HepG2 (cell line): ENCODE results near the gene DPAGT1. TPM values are rescaled to one million over a fixed set of nuclear protein-coding genes. Genes with fewer than 3 reads are reported as not detected.
"Not testable (repeated sequence)": the region's sequence is repeated elsewhere in the genome, so short reads cannot be mapped to it uniquely, and the experiment has no call there.

Experiments used
- ATAC-seq: fragments of 200-7000 bp; cut with Tn5 transposase; 3 replicates; pipeline ENCODE4 v1.9.1; 2020; ENCODE audit warnings: mild to moderate bottlenecking, moderate library complexity
- BruUV-seq: library from RNA; stranded (reverse); fragments of 400-500 nt; replicated peaks from 2 replicates; lab custom pipeline; 2021; lab: Mats Ljungman, UMichigan
- CTCF ChIA-PET: fragments of 300-600 bp; formaldehyde crosslinking; extraction: SDS; loops from one replicate; lab custom pipeline; 2021; ENCODE audit warnings: low total read pairs, inconsistent platforms, low intra/inter-chr PET ratio; lab: Yijun Ruan, JAX
- POLR2A ChIA-PET: fragments of 350-600 bp; sonication (Branson Sonifier 250); formaldehyde crosslinking; loops from one replicate; lab custom pipeline; 2020; ENCODE audit warnings: antibody characterized with exemption, inconsistent platforms; lab: Yijun Ruan, JAX
- DNase-seq: peaks from one replicate; pipeline ENCODE4 v3.0.0-alpha.2; 2015; ENCODE audit warnings: low spot score
- FAIRE-seq: peaks from 3 replicates; lab custom pipeline; 2011; peaks lifted over from hg19 to GRCh38; lab: Jason Lieb, UNC
- H2AFZ ChIP-seq: one replicate; pipeline ENCODE4 v1.6.1; 2011; ENCODE audit warnings: low read length, inconsistent platforms
- H3K27ac ChIP-seq: fragments of 300-600 bp; 3 replicates; pipeline ENCODE4 v1.8.0; 2011; ENCODE audit warnings: mixed run types, mild to moderate bottlenecking, mixed read lengths, low read length, inconsistent platforms; ENCODE audit not compliant: insufficient read depth; ENCODE audit errors: extremely low read length
- H3K27me3 ChIP-seq, 2 experiments: fragments of 200-600 bp in 1 of 2; 2 replicates in 1 of 2; 3 replicates in 1 of 2; pipeline versions ENCODE4 v1.6.0 to v1.8.0; 2011; ENCODE audit warnings: low read length in 2 of 2, mild to moderate bottlenecking in 2 of 2, moderate library complexity in 2 of 2, inconsistent platforms in 1 of 2; ENCODE audit not compliant: insufficient read depth in 2 of 2, control insufficient read depth in 1 of 2
- H3K36me3 ChIP-seq, 2 experiments: fragments of 200-600 bp in 1 of 2; replicated peaks in 1 of 2; 2 replicates in 1 of 2; 3 replicates in 1 of 2; pipeline versions ENCODE4 v1.5.1 to v1.8.0; 2011; ENCODE audit warnings: low read length in 2 of 2, inconsistent platforms in 1 of 2; ENCODE audit not compliant: insufficient read depth in 2 of 2, control insufficient read depth in 1 of 2
- H3K4me1 ChIP-seq: 2 replicates; pipeline ENCODE4 v1.5.1; 2012; ENCODE audit warnings: low read length, inconsistent platforms; ENCODE audit not compliant: insufficient read depth
- H3K4me2 ChIP-seq: 2 replicates; pipeline ENCODE4 v1.6.0; 2011; ENCODE audit warnings: low read depth, low read length, inconsistent platforms
- H3K4me3 ChIP-seq, 3 experiments: fragments of 200-600 bp in 1 of 3; sonication (generic), shearing (Covaris generic) in 1 of 3; replicated peaks in 1 of 3; 2 replicates each; pipeline ENCODE4 v1.5.1; 2011 to 2016; ENCODE audit warnings: low read length in 3 of 3, inconsistent platforms in 2 of 3, low read depth in 2 of 3, mild to moderate bottlenecking in 2 of 3, control low read depth in 1 of 3, mixed read lengths in 1 of 3; ENCODE audit not compliant: insufficient read depth in 1 of 3
- H3K79me2 ChIP-seq: one replicate; pipeline ENCODE4 v1.6.1; 2011; ENCODE audit warnings: low read length, inconsistent platforms; ENCODE audit not compliant: insufficient read depth
- H3K9ac ChIP-seq: 2 replicates; pipeline ENCODE4 v1.6.0; 2011; ENCODE audit warnings: mild to moderate bottlenecking, low read depth, low read length, inconsistent platforms; ENCODE audit not compliant: insufficient read depth
- H3K9me3 ChIP-seq: 2 replicates; pipeline ENCODE4 v1.5.1; 2012; ENCODE audit warnings: mild to moderate bottlenecking, low read length
- H4K20me1 ChIP-seq: 2 replicates; pipeline ENCODE4 v1.6.0; 2011; ENCODE audit warnings: inconsistent platforms, mild to moderate bottlenecking, low read length, moderate library complexity; ENCODE audit not compliant: insufficient read depth
- CTCF ChIP-seq: sonication (generic); formaldehyde crosslinking; IDR thresholded peaks from 2 replicates; pipeline ENCODE4 v1.5.0; 2020; ENCODE audit warnings: mild to moderate bottlenecking, missing genetic modification reagents, moderate library complexity
- DRAP1 ChIP-seq: IDR thresholded peaks from 2 replicates; pipeline ENCODE4 v1.6.1; 2016; ENCODE audit warnings: missing genetic modification reagents, missing compliant biosample characterization
- SMC3 ChIP-seq: IDR thresholded peaks from 2 replicates; pipeline ENCODE4 v1.6.1; 2011; ENCODE audit warnings: low read length, improper control_type of control experiment
- STAG1 ChIP-seq: sonication (generic); formaldehyde crosslinking; IDR thresholded peaks from 2 replicates; pipeline ENCODE4 v1.4.0; 2020; ENCODE audit warnings: missing genetic modification reagents
- ZNF644 ChIP-seq: IDR thresholded peaks from 2 replicates; pipeline ENCODE4 v1.6.1; 2016; ENCODE audit warnings: low read depth
- whole genome bisulfite sequencing: methylation state at CpG from one replicate; pipeline ENCODE4 v1.1.6; 2017; ENCODE audit warnings: low lambda C conversion rate; 5-methylcytosine and 5-hydroxymethylcytosine counted together
- in situ Hi-C: cut with HindIII; loops from 2 replicates; pipeline ENCODE4 v1.10.0; 2017; ENCODE audit warnings: low pct_unique_long_range_greater_than_20kb; ENCODE audit not compliant: extremely low pct_ligation_motif_present
- intact Hi-C: fragments of 100-400 bp; cut with micrococcal nuclease; formaldehyde crosslinking; loops from one replicate; pipeline ENCODE4 v1.10.0; 2022; ENCODE audit not compliant: unreplicated experiment
- polyA plus RNA-seq, 8 experiments: library from polyadenylated mRNA; depleted of rRNA in 3 of 8; stranded (reverse) in 7 of 8; unstranded in 1 of 8; fragments of >200 nt; fragmentation: Illumina TruSeq in 4 of 8; extraction: Trizol in 4 of 8; gene quantifications; 2 replicates each; pipeline versions ENCODE4 v1.2.1 to v1.2.3, GENCODE V29; 2011 to 2016; ENCODE audit warnings: low read depth in 4 of 8, missing spikeins in 1 of 8, mixed read lengths in 1 of 8; ENCODE audit not compliant: insufficient read depth in 1 of 8
- total RNA-seq, 5 experiments: library from RNA; depleted of rRNA; stranded (reverse); fragments of >200 nt; fragmentation: Illumina TruSeq; extraction: Trizol; gene quantifications; 2 replicates each; pipeline ENCODE4 v1.2.3, GENCODE V29; 2016; ENCODE audit warnings: low read depth in 1 of 5

Gene DPAGT1
- total and polyA plus RNA-seq, 2 of the 13 experiments (the other 11 are each of a cell fraction or from before 2014, with no cell fraction given), result 37.6 to 70.7 TPM

- TF ChIP-seq DRAP1 (CRISPR knock-in tag), result peak; percentile 70
Measured at GRCh38 chr11:119106564-119107537, 5.2 kb upstream of the DPAGT1 start, which contains the start of gene C2CD2L (continued).

- in situ Hi-C loops (no loop called here), intact Hi-C loops (loop anchor here (2.0 kb wide), 1 partner anchor 53 kb away; no protein-coding TSS in a partner anchor)
- TF ChIP-seq CTCF (CRISPR knock-in tag) (peak; percentile 45), ZNF644 (no peak), SMC3 (peak; percentile 30; the same call in 1 of the 2 replicates), STAG1 (CRISPR knock-in tag) (peak; percentile 48)
- Histone ChIP-seq H2AFZ (no peak overlapping the region), H4K20me1 (no peaks in the 10 kb centered on the region), H3K27me3 (no peaks in the 10 kb centered on the region; a peak in 1 of 5 replicates), H3K27ac (no peak overlapping the region), H3K9me3 (no peaks in the 10 kb centered on the region), H3K4me2 (no peak overlapping the region), H3K4me3 (no peak overlapping the region), H3K4me1 (peaks cover 42% of the 10 kb centered on the region), H3K36me3 (peaks cover 0 to 1% of the 10 kb centered on the region in 2 experiments; a peak in 2 of 5 replicates), H3K79me2 (peaks cover 15% of the 10 kb centered on the region), H3K9ac (no peak overlapping the region)
- ChIA-PET POLR2A (no interaction called here), CTCF (interaction anchor here (0.6 kb wide), 1 partner anchor 120 kb away, joined by 3 read pairs; no protein-coding TSS in a partner anchor)
- BruUV-seq, result no TSS peak
- WGBS, result 72% methylated on average over 4 of the region's 4 CpGs
- FAIRE-seq (no peak), ATAC-seq (no peak), DNase-seq (no peak)
Measured at GRCh38 chr11:119103793-119104192, 2.1 kb upstream of the DPAGT1 start.

- in situ Hi-C loops, BruUV-seq, ATAC-seq, H3K4me3 ChIP-seq, H3K36me3 ChIP-seq, FAIRE-seq, H3K27me3 ChIP-seq, DNase-seq, H4K20me1 ChIP-seq, CTCF ChIA-PET, H3K9me3 ChIP-seq, H2AFZ ChIP-seq, H3K27ac ChIP-seq: not testable (repeated sequence)
- WGBS, result 97% methylated on average over 18 of the region's 18 CpGs
- Histone ChIP-seq H3K79me2 (peaks cover 15% of the 10 kb centered on the region), H3K4me1 (peaks cover 36% of the 10 kb centered on the region), H3K9ac (0 out of 2 replicates have a peak overlapping the region, but pooled peaks have one; percentile 93), H3K4me2 (peak overlapping the region; percentile 96)
- POLR2A ChIA-PET, result interaction anchor here (0.9 to 2.0 kb wide), 8 partner anchors 9 to 85 kb away, joined by 3 to 47 read pairs (median 11); partner anchors contain the start of genes HINFP, HMBS, NLRX1 and RPS25
- intact Hi-C loops, result loop anchor here (2.0 kb wide), 1 partner anchor 54 kb away; no protein-coding TSS in a partner anchor
Measured at GRCh38 chr11:119103161-119103664, 1.6 kb upstream of the DPAGT1 start.
